GM15510 (cell line): ENCODE data around the gene GRID1.

Experiments
- POLR2A ChIP-seq: IDR thresholded peaks from 3 replicates; pipeline ENCODE4 v1.6.1; 2011; ENCODE audit warnings: borderline replicate concordance; ENCODE audit not compliant: insufficient read length; ENCODE audit errors: extremely low read depth

The GRID1 gene

GRCh38 chr10:86071758-86072157, 294.8 kb downstream of the GRID1 start:
- no peak for TF ChIP-seq POLR2A

- TF ChIP-seq POLR2A = no peak
These were observed 295.4 kb downstream of the GRID1 start for GRCh38 chr10:86071145-86071544.

GRCh38 chr10:86070278-86070677, 296.3 kb downstream of the GRID1 start:
- TF ChIP-seq POLR2A = no peak

DNA sequence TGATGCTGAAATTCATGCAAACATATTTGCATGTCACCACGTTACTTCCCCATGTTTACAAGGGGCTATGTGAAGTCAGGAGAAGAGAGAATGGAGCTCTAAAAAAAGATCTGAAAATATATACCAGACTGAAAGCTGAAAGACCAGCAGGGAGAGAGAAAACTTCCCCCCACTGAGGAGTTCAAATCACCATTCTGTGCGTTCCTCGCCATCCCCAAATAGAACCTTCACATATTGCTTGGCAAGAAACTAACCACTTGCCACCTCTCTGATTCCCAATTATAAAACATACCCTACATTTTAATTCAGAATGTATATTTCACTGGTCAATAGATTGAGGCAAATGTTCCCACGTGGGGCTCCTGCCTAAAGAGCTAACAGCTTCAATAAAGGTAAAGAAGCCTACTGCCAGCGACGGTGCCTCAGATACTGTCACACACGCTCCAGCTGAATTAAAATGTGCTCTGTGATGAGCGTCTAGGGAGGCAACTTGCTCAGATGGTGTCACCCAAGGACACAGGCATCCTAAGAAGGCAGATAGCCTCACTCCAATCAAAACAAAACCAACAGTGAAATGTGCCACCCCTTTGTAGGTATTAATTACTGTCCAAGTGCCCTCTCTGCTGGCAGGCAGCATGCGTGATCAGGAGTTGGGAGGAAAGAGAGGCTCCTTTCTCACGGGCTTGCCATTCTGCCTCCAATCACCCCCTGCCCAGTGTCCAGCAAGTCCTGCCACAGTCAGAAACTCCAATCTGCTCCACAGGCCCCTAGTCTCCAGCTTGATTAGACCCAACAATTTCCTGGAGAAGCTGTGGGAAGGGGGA, 298.2 kb downstream of the GRID1 start:
- TF ChIP-seq POLR2A = no peak

- TF ChIP-seq POLR2A = no peak
These were observed 299.1 kb downstream of the GRID1 start for GRCh38 chr10:86067436-86068050.

DNA sequence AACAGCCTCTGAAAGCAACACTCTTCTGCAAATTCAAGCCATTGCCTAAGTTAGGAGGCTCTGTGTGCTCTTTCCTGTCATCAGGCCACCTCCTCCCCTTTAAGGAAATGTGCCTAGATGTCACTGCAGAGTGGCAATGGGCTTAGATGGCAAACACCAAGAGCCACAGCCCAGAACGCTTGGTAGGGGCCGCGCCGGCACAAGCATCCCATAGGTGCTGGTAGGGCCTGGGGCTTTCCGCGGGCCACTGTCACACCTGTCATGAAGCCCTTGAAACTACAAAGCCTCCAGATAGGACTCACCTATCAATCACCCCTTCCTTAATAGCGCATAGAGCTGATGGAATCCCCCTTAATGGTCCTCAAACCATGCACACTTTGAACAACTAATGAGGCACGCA, 299.9 kb downstream of the GRID1 start:
- TF ChIP-seq POLR2A = no peak

DNA sequence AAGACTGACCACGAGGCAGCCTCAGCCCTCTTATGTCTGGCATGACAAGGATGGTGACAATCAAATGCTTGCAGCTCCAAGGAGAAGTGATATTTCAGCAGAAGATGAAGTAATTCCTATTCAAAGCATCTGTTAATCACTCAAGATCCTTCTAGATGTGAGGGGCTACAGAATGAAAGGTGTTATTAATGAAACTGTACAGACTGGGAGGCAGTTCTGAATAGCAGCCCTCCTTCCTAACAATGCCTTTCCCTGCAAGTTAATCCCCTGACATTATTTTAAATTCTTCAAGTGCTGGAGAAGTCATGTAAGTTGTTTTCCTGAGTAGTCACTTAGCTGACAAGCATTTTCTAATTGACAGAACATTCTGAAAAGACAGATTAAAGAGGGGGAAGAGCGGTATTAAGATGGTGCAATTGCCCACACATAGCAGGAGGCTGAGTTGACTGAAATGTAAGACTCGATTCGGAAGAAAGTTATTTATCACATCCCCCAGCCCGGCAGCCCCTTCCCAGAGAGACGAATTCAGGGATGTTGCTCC, 300.8 kb downstream of the GRID1 start:
- TF ChIP-seq POLR2A = no peak

- TF ChIP-seq POLR2A = no peak
These were observed 301.5 kb downstream of the GRID1 start for GRCh38 chr10:86064931-86065662.

- no peak for TF ChIP-seq POLR2A
These were observed 302.4 kb downstream of the GRID1 start for GRCh38 chr10:86064219-86064618.

DNA sequence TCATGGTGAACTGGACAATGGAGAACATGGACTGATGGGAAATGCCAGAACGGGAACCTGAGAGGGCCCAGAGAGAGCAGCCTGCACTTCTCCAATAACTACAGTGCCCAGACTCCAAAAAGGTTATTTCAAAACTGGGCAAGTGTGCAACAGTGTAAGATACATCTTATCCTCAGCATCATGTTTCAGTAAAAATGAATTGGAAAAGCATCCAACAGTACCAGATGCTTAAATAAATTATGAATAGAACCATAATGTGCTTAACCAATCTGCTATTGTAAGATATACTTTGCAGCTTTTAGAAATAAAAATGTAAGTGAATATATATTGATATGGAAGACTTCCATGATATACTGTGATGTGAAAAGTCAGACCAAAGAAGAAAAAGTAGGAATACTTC, 303.3 kb downstream of the GRID1 start:
- no peak for TF ChIP-seq POLR2A

DNA sequence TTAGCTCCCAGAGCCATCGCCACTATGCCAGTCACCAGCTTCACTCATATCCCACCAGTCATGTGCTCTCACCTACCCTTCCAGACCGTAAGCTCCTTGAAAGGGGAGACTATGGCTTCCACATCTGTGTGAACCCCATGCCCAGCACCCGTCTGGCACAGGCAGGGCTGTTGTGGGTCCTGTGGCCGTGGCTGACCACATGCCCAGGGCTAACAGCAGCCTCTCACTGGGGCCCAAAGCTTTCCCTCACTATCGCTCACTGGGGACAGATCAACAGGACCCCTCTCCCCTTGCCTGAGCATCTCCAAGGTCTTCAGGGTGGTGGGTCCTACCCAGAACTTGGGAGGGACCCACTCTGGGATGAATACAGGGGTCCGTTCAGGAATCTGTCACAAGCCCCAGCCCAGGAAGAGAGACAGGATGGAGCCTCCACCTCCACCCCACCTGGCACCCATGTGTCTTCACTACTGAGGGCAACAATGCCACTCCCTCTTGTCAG, 303.9 kb downstream of the GRID1 start:
- TF ChIP-seq POLR2A = no peak

DNA sequence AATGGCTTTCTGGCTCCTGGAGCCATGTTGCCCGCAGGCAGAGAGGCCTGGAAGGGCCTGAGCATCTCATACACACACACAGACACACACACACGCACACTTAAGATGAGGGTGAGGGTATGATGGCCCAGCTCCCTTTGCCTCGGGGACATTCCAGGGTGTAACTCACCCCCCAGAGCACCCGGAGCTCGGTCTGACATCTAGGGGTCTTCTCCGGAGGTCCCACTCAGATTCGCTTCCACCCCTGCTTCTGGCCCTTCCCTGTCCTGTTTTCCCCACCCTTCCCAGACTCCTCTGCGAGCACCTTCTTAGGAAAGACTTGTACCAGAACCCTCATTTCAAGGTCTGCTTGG, 304.4 kb downstream of the GRID1 start:
- no peak for TF ChIP-seq POLR2A

DNA sequence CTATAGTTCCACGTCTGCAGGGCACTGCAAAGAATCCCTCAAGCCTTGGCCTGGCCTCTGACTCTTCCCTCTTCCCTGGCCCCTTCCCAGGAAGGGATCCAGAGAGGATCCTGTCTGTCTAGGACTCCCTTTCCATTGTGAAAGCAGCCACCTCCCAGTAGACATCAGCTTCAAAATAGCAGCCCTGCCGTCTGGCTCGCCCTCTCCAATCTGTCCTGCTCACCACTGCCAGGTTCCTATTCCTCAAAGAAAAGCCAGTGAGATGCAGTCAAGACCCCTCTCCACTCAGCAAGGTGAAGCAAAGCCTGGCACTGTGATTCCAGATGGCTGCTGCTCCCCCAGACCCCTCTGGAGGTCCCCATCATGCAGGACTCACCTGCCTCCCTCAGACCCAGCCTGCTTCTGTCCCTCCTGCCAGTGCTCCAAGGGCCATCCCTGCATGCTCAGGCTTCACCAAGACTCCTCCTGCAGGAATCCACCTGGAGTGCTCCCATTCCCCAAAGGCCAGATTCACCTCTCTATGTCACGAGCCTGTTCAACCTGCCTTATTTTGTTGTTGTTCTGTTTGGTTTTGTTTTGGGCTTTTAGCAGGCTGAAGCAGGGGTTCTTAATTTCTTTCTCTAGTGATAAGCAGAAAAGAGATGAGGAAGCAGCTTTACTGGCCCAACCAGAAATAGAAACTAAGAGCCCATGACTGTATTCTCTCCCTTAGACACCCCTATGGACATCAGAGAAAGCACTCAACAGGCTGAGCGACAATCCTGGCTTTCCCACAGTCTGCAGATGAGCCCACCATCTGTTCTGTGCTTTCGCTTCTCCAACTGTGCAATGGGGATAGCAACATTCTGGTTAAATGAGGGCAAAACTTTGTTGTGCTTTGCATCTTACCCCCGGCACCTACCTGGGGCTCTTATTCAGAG, 305.1 kb downstream of the GRID1 start:
- no peak for TF ChIP-seq POLR2A
